ENCODE data around the gene ICA1. TPM values are rescaled to one million over a fixed set of nuclear protein-coding genes. Genes with fewer than 3 reads are reported as not detected.

The ICA1 gene
- polyA plus RNA-seq (2011; rRNA removed) = 1.6 and 2.0 TPM in 2 replicates
- polyA plus RNA-seq (2012; cell fraction: cytosol; rRNA removed) = 0.15 and 0.18 TPM in 2 replicates
- polyA plus RNA-seq (2012; cell fraction: nucleus; rRNA removed) = 0.12 TPM in 2 replicates
- polyA plus RNA-seq (2017; fragmentation: RNase III; extraction: RNeasy Plus Mini Kit Qiagen cat#74134 plus additional on column Dnase treatment) = 0.66 to 0.84 TPM (median 0.72 TPM) in 3 replicates
- 0.95 and 1.1 TPM in 2 replicates for polyA minus RNA-seq (2011; rRNA and poly(A)+ RNA removed)

- POLR2A ChIA-PET = no interaction called here
- CTCF ChIA-PET = interaction anchor here (0.8 to 1.8 kb wide), 2 partner anchors 34 to 581 kb away, joined by 3 to 5 read pairs; no protein-coding TSS in a partner anchor
- ATAC-seq (peak; percentile 85 to 89), DNase-seq (ENCODE audit: low read depth in 1 of 2, low spot score in 1 of 2) (peak; percentile 39 to 45), FAIRE-seq (no peak)
- H3K4me1 ChIP-seq = no peaks in the 10 kb centered on the region
- 13% methylated on average over 12 of the region's 109 CpGs for WGBS (ENCODE audit: missing lambda C conversion rate)
- peak within 1 kb of the TSS; percentile 56 for H3K4me3 ChIP-seq
- H3K4me2 ChIP-seq = peak within 1 kb of the TSS; percentile 82
- peak within 1 kb of the TSS; percentile 55 to 83; a peak in 5 of 6 replicates for H3K27ac ChIP-seq
- H3K9me3 ChIP-seq = no peaks in the 10 kb centered on the region; the same call in 2 of the 3 replicates
- TF ChIP-seq ELK1 (IDR thresholded peaks at IDR 0.05; ENCODE audit: low read depth, low read length) = no peak
- TF ChIP-seq EP300 (IDR thresholded peaks at IDR 0.05) = no peak
- TF ChIP-seq POLR2AphosphoS2 (conservative IDR thresholded peaks at IDR 0.05; ENCODE audit: low read length) = no peak
- no peak for TF ChIP-seq SMC3 (IDR thresholded peaks at IDR 0.05)
- TF ChIP-seq EHF (CRISPR knock-in tag; IDR thresholded peaks at IDR 0.05) = no peak
- TF ChIP-seq ZSCAN20 (CRISPR knock-in tag; IDR thresholded peaks at IDR 0.05) = no peak
- TF ChIP-seq FOXS1 (CRISPR knock-in tag; IDR thresholded peaks at IDR 0.05) = no peak
- TF ChIP-seq ZFP36 (IDR thresholded peaks at IDR 0.05; ENCODE audit: borderline replicate concordance, partially characterized antibody) = no peak
- TF ChIP-seq HOXB13 (CRISPR knock-in tag; IDR thresholded peaks at IDR 0.05; ENCODE audit: low read depth) = no peak
- no peak for TF ChIP-seq FOSB (CRISPR knock-in tag; IDR thresholded peaks at IDR 0.05)
- no peak for TF ChIP-seq RAD21 (conservative IDR thresholded peaks at IDR 0.05 in 1 of 2, IDR thresholded peaks at IDR 0.05 in 1 of 2)
- no peak for TF ChIP-seq ESRRA (IDR thresholded peaks at IDR 0.05; ENCODE audit: borderline replicate concordance, low read length)
- TF ChIP-seq ZNF302 (CRISPR knock-in tag; IDR thresholded peaks at IDR 0.05) = no peak
- no peak for TF ChIP-seq EHMT2 (IDR thresholded peaks at IDR 0.05; ENCODE audit: low read depth)
- no peak for TF ChIP-seq BHLHE40 (IDR thresholded peaks at IDR 0.05; ENCODE audit: low read depth, low read length)
- TF ChIP-seq USF2 (IDR thresholded peaks at IDR 0.05) = no peak
These were observed at the start of gene ICA1 for GRCh38 chr7:8261711-8262695. TSS of gene ICA1 (minus strand) at chr7:8262167. CDS start at chr7:8235926, 26,241 bp downstream.

- Histone ChIP-seq H3K4me1 (peaks cover 2% of the 10 kb centered on the region; the same call in 1 of the 3 replicates), H3K4me3 (no peak overlapping the region), H3K4me2 (no peak overlapping the region), H3K9me3 (peaks cover 3% of the 10 kb centered on the region; the same call in 2 of the 3 replicates), H3K27ac (no peak overlapping the region)
- DNase-seq (ENCODE audit: low read depth in 1 of 2, low spot score in 1 of 2) = no peak
- no peak for FAIRE-seq
- 41% methylated on average over 1 of the region's 1 CpG for WGBS (ENCODE audit: missing lambda C conversion rate)
- TF ChIP-seq NFE2L2 (conservative IDR thresholded peaks at IDR 0.05; ENCODE audit: low read length) = no peak
- TF ChIP-seq CHD4 (IDR thresholded peaks at IDR 0.05; ENCODE audit: borderline replicate concordance) = no peak
- TF ChIP-seq HOXB5 (CRISPR knock-in tag; IDR thresholded peaks at IDR 0.05) = no peak
- TF ChIP-seq FOSL2 (IDR thresholded peaks at IDR 0.05) = no peak
- TF ChIP-seq FOSL2 (CRISPR knock-in tag; IDR thresholded peaks at IDR 0.05) = no peak
- TF ChIP-seq ZC3H11A (IDR thresholded peaks at IDR 0.05) = no peak
- TF ChIP-seq ZSCAN20 (CRISPR knock-in tag; IDR thresholded peaks at IDR 0.05) = no peak
- TF ChIP-seq JUNB (IDR thresholded peaks at IDR 0.05) = no peak
- no peak for TF ChIP-seq ELK1 (IDR thresholded peaks at IDR 0.05; ENCODE audit: low read depth, low read length)
- TF ChIP-seq BHLHE40 (IDR thresholded peaks at IDR 0.05; ENCODE audit: low read depth, low read length) = no peak
- TF ChIP-seq MAX (IDR thresholded peaks at IDR 0.05) = no peak
- no peak for TF ChIP-seq HMGXB4 (CRISPR knock-in tag; IDR thresholded peaks at IDR 0.05; ENCODE audit: borderline replicate concordance)
- no peak for TF ChIP-seq HES2 (IDR thresholded peaks at IDR 0.05)
- no peak for TF ChIP-seq POLR2AphosphoS2 (conservative IDR thresholded peaks at IDR 0.05; ENCODE audit: low read length)
- no peak for TF ChIP-seq EHMT2 (IDR thresholded peaks at IDR 0.05; ENCODE audit: low read depth)
- TF ChIP-seq E2F6 (IDR thresholded peaks at IDR 0.05; ENCODE audit: borderline replicate concordance, low read depth) = no peak
- no peak for TF ChIP-seq KDM5A (IDR thresholded peaks at IDR 0.05)
- TF ChIP-seq MAFK (IDR thresholded peaks at IDR 0.05; ENCODE audit: partially characterized antibody) = no peak
- POLR2A ChIA-PET = no interaction called here
- no peak for ATAC-seq
- CTCF ChIA-PET = interaction anchor here (0.9 kb wide), 1 partner anchor 54 kb away, joined by 3 read pairs; no protein-coding TSS in a partner anchor
These were observed 48.9 kb upstream of the ICA1 start for GRCh38 chr7:8310876-8311275.
